HCT116 (cell line): ENCODE measurements around the gene TMEM201. TPM values are rescaled to one million over a fixed set of nuclear protein-coding genes. Genes with fewer than 3 reads are reported as not detected.

Source experiments
- ATAC-seq: fragments of 200-7000 bp; cut with Tn5 transposase; 2 replicates; pipeline ENCODE4 v1.9.1; 2020; ENCODE audit warnings: mild to moderate bottlenecking, moderate library complexity
- BruUV-seq: library from RNA; stranded (reverse); fragments of 400-500 nt; replicated peaks from 2 replicates; lab custom pipeline; 2021; lab: Mats Ljungman, UMichigan
- CTCF ChIA-PET: fragments of 300-600 bp; sonication (Branson Sonifier 250); formaldehyde crosslinking; loops from one replicate; lab custom pipeline; 2021; ENCODE audit warnings: antibody characterized with exemption; lab: Charles Lee
- POLR2A ChIA-PET: fragments of 300-600, 350-600 bp; sonication (Branson Sonifier 250); formaldehyde crosslinking; loops from one replicate; lab custom pipeline; 2021; ENCODE audit warnings: antibody characterized with exemption; lab: Charles Lee
- RAD21 ChIA-PET, 2 experiments: fragments of 300-600 bp; sonication (Branson Sonifier 250); formaldehyde crosslinking; loops; one replicate each; lab custom pipeline; 2023; ENCODE audit warnings: low total read pairs in 2 of 2; ENCODE audit not compliant: uncharacterized antibody in 2 of 2, unreplicated experiment in 2 of 2, low non-redundant PET in 1 of 2; lab: Charles Lee
- DNase-seq: peaks from one replicate; pipeline ENCODE4 v3.0.0-alpha.2; 2010; ENCODE audit warnings: low read depth, low spot score
- H2AFZ ChIP-seq: fragments of 200-600 bp; shearing (Covaris generic), sonication (generic); 2 replicates; pipeline ENCODE4 v1.6.1; 2017; ENCODE audit warnings: low read depth, mixed run types, mixed read lengths, antibody characterized with exemption, low read length; ENCODE audit not compliant: poor library complexity, severe bottlenecking
- H3K27ac ChIP-seq: 2 replicates; pipeline ENCODE4 v1.5.1; 2012; ENCODE audit warnings: low read depth, low read length
- H3K27me3 ChIP-seq: fragments of 200-600 bp; sonication (generic); 2 replicates; pipeline ENCODE4 v1.6.1; 2016; ENCODE audit warnings: mixed run types, low read length, mixed read lengths; ENCODE audit not compliant: insufficient read depth
- H3K36me3 ChIP-seq, 2 experiments: fragments of 200-500 bp in 1 of 2; fragments of 200-600 bp in 1 of 2; sonication (Bioruptor generic) in 1 of 2; sonication (generic) in 1 of 2; 2 replicates each; pipeline versions ENCODE4 v1.5.1 to v1.6.1; 2014 to 2016; ENCODE audit warnings: low read length in 2 of 2, inconsistent platforms in 1 of 2, mixed read lengths in 1 of 2, mixed run types in 1 of 2; ENCODE audit not compliant: insufficient read depth in 2 of 2, control insufficient read depth in 1 of 2
- H3K4me1 ChIP-seq, 2 experiments: fragments of 200-600 bp in 1 of 2; sonication (generic) in 1 of 2; 2 replicates each; pipeline versions ENCODE4 v1.5.1 to v1.6.1; 2012 to 2017; ENCODE audit warnings: low read length in 2 of 2, inconsistent platforms in 1 of 2, mild to moderate bottlenecking in 1 of 2, mixed read lengths in 1 of 2, mixed run types in 1 of 2, moderate library complexity in 1 of 2; ENCODE audit not compliant: insufficient read depth in 2 of 2, control insufficient read depth in 1 of 2
- H3K4me2 ChIP-seq: fragments of 200-600 bp; sonication (generic); 2 replicates; pipeline ENCODE4 v1.6.1; 2017; ENCODE audit warnings: mixed run types, low read length, mixed read lengths
- H3K4me3 ChIP-seq, 2 experiments: fragments of 200-600 bp in 1 of 2; sonication (generic) in 1 of 2; replicated peaks in 1 of 2; 2 replicates each; pipeline ENCODE4 v1.5.1; 2011 to 2016; ENCODE audit warnings: low read length in 2 of 2, control low read depth in 1 of 2, low read depth in 1 of 2, mild to moderate bottlenecking in 1 of 2, mixed read lengths in 1 of 2, mixed run types in 1 of 2
- H3K79me2 ChIP-seq: fragments of 200-600 bp; sonication (generic); 2 replicates; pipeline ENCODE4 v1.6.1; 2017; ENCODE audit warnings: mild to moderate bottlenecking, mixed run types, low read length, moderate library complexity, mixed read lengths; ENCODE audit not compliant: insufficient read depth
- H3K9ac ChIP-seq: fragments of 200-600 bp; sonication (generic); 2 replicates; pipeline ENCODE4 v1.6.1; 2016; ENCODE audit warnings: low read length, mixed read lengths
- H3K9me2 ChIP-seq: fragments of 200-600 bp; sonication (generic), shearing (Covaris generic); 2 replicates; pipeline ENCODE4 v1.6.1; 2017; ENCODE audit warnings: mixed run types, mild to moderate bottlenecking, moderate library complexity; ENCODE audit not compliant: insufficient read depth
- H3K9me3 ChIP-seq, 2 experiments: fragments of 200-500 bp in 1 of 2; fragments of 200-600 bp in 1 of 2; sonication (Bioruptor generic) in 1 of 2; sonication (generic) in 1 of 2; 2 replicates each; pipeline ENCODE4 v1.6.1; 2014 to 2017; ENCODE audit warnings: low read length in 2 of 2, mixed read lengths in 2 of 2, inconsistent platforms in 1 of 2, low read depth in 1 of 2, mild to moderate bottlenecking in 1 of 2, mixed run types in 1 of 2, moderate library complexity in 1 of 2; ENCODE audit not compliant: control insufficient read depth in 1 of 2, insufficient read depth in 1 of 2
- H4K20me1 ChIP-seq: fragments of 200-600 bp; sonication (generic), shearing (Covaris generic); 2 replicates; pipeline ENCODE4 v1.6.1; 2017; ENCODE audit warnings: mixed run types, mild to moderate bottlenecking, moderate library complexity; ENCODE audit not compliant: insufficient read depth
- ATF3 ChIP-seq: IDR thresholded peaks from 2 replicates; pipeline ENCODE4 v1.6.1; 2012
- CTCF ChIP-seq, 3 experiments: fragments of 200-600 bp in 1 of 3; sonication (generic) in 1 of 3; IDR thresholded peaks in 2 of 3; conservative IDR thresholded peaks in 1 of 3; 2 replicates each; pipeline ENCODE4 v1.5.1; 2012 to 2017; ENCODE audit warnings: low read depth in 2 of 3, low read length in 2 of 3, antibody characterized with exemption in 1 of 3, borderline replicate concordance in 1 of 3, control low read depth in 1 of 3, mild to moderate bottlenecking in 1 of 3, mixed read lengths in 1 of 3, mixed run types in 1 of 3, moderate library complexity in 1 of 3; ENCODE audit not compliant: insufficient read depth in 1 of 3
- ELF1 ChIP-seq: IDR thresholded peaks from 2 replicates; pipeline ENCODE4 v1.6.1; 2012; ENCODE audit warnings: low read depth, borderline replicate concordance
- FOSL1 ChIP-seq: IDR thresholded peaks from 2 replicates; pipeline ENCODE4 v1.6.1; 2012; ENCODE audit warnings: low read depth
- POLR2AphosphoS5 ChIP-seq: IDR thresholded peaks from 2 replicates; pipeline ENCODE4 v1.6.1; 2011; ENCODE audit warnings: mild to moderate bottlenecking, low read depth, low read length, moderate library complexity
- SP1 ChIP-seq: IDR thresholded peaks from 2 replicates; pipeline ENCODE4 v1.6.1; 2012; ENCODE audit warnings: low read depth
- SRF ChIP-seq: IDR thresholded peaks from 2 replicates; pipeline ENCODE4 v1.6.1; 2012; ENCODE audit warnings: low read depth
- YY1 ChIP-seq: IDR thresholded peaks from 2 replicates; pipeline ENCODE4 v1.6.1; 2011; ENCODE audit warnings: low read length, low read depth, moderate library complexity, mild to moderate bottlenecking; ENCODE audit not compliant: insufficient replicate concordance; ENCODE audit errors: extremely low read depth
- ZFX ChIP-seq: fragments of 450-650 bp; IDR thresholded peaks from 2 replicates; pipeline ENCODE4 v1.6.1; 2017
- intact Hi-C: fragments of 100-400 bp; cut with micrococcal nuclease; formaldehyde crosslinking; loops from 2 replicates; pipeline ENCODE4 v1.10.0; 2022
- total RNA-seq: library from RNA; stranded (reverse); gene quantifications from one replicate; pipeline ENCODE4 v1.2.1, GENCODE V29; 2021; ENCODE audit not compliant: unreplicated experiment

The TMEM201 gene
- total RNA-seq, 1 experiment from 2014 or later: 27.6 TPM

DNA sequence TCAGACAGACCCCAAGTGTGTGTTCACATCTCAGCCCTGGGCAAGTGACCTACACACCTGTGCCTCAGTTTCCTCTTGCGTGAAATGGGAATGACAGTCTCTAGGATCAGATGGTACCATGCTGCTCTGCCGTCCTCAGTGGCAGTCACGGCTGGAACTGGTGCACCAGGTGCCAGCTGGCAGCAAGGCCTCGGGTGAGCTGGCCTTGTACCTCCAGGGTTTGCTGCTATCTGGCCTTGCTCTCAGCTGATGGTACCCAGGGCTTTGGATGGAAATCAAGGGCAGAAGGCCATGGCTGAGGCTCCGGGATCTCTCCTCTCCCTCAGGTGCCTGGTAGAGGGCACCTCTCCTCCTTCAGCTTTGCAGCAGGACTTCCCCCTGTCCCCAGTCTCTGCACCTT, 21.3 kb downstream of the TMEM201 start:
- no peak overlapping the region for H2AFZ ChIP-seq
- ATAC-seq: no peak
- RAD21 ChIA-PET: no interaction called here
- BruUV-seq: no TSS peak
- intact Hi-C loops: no loop called here
- H3K4me3 ChIP-seq: no peak overlapping the region
- H3K9me2 ChIP-seq: no peaks in the 10 kb centered on the region
- no peak overlapping the region for H3K9ac ChIP-seq
- no peak overlapping the region for H3K4me2 ChIP-seq
- H3K4me1 ChIP-seq: no peaks in the 10 kb centered on the region
- no peaks in the 10 kb centered on the region for H3K79me2 ChIP-seq
- POLR2A ChIA-PET: no interaction called here
- no peak for DNase-seq
- H3K27me3 ChIP-seq: no peaks in the 10 kb centered on the region
- peaks cover 3 to 10% of the 10 kb centered on the region in 2 experiments; a peak in 2 of 4 replicates for H3K36me3 ChIP-seq
- CTCF ChIA-PET: no interaction called here
- no peaks in the 10 kb centered on the region for H4K20me1 ChIP-seq
- H3K27ac ChIP-seq: no peak overlapping the region
- no peaks in the 10 kb centered on the region for H3K9me3 ChIP-seq
- no peak for TF ChIP-seq YY1
- TF ChIP-seq SP1: no peak
- no peak for TF ChIP-seq POLR2AphosphoS5
- no peak for TF ChIP-seq SRF

DNA sequence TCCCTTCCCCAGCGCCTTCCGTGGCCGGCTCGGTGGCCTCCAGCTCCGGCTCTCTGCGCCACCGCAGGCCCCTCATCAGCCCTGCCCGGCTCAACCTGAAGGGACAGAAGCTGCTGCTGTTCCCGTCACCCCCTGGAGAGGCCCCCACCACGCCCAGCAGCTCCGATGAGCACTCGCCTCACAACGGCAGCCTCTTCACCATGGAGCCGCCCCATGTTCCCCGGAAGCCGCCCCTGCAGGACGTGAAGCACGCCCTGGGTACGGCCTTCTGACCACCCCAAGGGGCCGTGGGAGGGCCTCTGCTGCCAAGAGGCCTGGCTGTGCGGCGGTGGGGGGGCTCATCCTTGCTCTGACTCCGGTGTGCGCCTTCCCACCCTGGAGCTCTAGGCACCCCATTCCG, 21.8 kb downstream of the TMEM201 start:
- BruUV-seq: no TSS peak
- no peaks in the 10 kb centered on the region for H3K27me3 ChIP-seq
- H3K27ac ChIP-seq: no peak overlapping the region
- no peaks in the 10 kb centered on the region for H3K9me2 ChIP-seq
- H4K20me1 ChIP-seq: no peaks in the 10 kb centered on the region
- H2AFZ ChIP-seq: no peak overlapping the region
- no peaks in the 10 kb centered on the region for H3K9me3 ChIP-seq
- TF ChIP-seq FOSL1: no peak
- TF ChIP-seq ELF1: no peak
- no peak for TF ChIP-seq SRF
- no peak for TF ChIP-seq CTCF (IDR thresholded peaks at IDR 0.05 in 2 of 3, conservative IDR thresholded peaks at IDR 0.05 in 1 of 3; ENCODE audit: borderline replicate concordance in 1 of 3, insufficient read depth in 1 of 3, low read depth in 2 of 3, low read length in 2 of 3)
- no peak for TF ChIP-seq SP1
- TF ChIP-seq ZFX: no peak
- TF ChIP-seq ATF3: no peak
- H3K79me2 ChIP-seq: no peaks in the 10 kb centered on the region
- intact Hi-C loops: no loop called here
- ChIA-PET POLR2A (no interaction called here), RAD21 (no interaction called here), CTCF (no interaction called here)
- no peak overlapping the region for H3K4me3 ChIP-seq
- no peaks in the 10 kb centered on the region for H3K4me1 ChIP-seq
- DNase-seq (no peak), ATAC-seq (no peak)
- peaks cover 3 to 10% of the 10 kb centered on the region in 2 experiments; a peak in 2 of 4 replicates for H3K36me3 ChIP-seq
- no peak overlapping the region for H3K4me2 ChIP-seq
- no peak overlapping the region for H3K9ac ChIP-seq
